ENCODE results near the gene MACROH2A1.
"Not testable (repeated sequence)": the region's sequence is repeated elsewhere in the genome, so short reads cannot be mapped to it uniquely, and the experiment has no call there.

Gene MACROH2A1

DNA sequence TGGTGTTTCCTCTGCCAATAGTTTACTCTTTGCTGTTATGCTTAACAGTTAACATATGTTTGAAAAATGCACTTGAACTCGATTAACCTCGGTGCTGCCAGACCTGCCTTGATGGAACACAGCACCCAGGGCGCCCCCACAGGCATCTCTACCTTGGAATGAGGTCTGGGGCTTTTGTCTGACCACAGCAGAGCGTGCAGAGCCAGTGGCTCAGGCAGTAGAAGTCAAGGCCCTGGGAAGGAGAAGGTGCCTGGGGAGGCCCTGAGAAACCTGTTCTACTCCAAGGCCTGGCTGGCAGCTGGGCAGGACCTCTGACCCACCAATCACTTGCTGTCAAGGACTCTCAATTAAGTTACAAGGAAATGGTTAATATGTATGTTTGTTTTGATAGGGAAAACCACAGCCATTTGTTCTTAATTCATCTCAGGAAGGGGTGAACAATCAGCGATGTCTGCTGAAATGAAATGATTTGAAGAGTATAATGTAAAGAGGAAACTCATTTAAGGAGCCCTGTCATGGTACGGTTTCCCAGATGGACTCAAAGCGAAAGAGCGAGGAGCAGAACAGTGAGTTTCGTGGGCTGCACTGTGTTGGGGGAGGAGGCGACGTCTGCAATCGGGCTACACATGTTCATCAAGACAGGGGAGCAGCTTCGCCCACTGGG lies 21.9 kb downstream of the MACROH2A1 start:
- DNase-seq (ENCODE audit: low spot score): no peak

DNA sequence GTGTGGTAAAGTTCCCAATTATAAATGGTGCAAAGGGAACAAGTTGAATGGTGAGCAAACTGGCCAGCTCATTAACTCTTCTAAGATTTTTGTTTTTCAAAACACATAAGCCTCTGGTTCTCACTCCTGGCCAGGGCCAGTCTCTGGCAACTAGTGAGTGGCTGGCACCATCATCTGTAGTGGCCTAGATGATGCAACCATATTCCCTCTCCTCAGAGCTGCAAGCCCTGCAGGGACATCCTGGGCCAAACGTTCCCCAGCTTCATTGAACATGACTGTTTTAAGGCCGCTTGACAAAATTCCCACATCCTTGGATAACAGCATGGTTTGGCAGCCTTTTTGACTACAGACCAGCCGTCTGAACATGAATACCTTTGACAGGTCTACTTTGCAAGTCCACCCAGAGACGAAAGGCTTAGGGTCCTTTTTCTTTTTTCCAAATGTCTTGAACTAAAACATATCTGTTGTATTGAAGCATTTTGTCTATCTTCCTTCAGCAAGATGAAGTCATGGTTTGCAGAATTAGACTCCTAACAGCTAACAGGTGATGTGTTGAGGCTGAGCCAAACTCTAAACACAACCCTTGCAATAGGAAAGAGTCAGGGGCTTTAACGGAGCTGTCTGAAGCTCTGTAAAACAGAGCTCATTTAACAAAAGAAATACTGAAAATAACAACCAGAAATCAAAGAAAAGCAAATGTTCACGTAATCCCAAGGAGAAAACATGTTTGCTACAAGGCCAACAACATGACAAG lies 23.8 kb downstream of the MACROH2A1 start:
- DNase-seq (ENCODE audit: low spot score): no peak

DNA sequence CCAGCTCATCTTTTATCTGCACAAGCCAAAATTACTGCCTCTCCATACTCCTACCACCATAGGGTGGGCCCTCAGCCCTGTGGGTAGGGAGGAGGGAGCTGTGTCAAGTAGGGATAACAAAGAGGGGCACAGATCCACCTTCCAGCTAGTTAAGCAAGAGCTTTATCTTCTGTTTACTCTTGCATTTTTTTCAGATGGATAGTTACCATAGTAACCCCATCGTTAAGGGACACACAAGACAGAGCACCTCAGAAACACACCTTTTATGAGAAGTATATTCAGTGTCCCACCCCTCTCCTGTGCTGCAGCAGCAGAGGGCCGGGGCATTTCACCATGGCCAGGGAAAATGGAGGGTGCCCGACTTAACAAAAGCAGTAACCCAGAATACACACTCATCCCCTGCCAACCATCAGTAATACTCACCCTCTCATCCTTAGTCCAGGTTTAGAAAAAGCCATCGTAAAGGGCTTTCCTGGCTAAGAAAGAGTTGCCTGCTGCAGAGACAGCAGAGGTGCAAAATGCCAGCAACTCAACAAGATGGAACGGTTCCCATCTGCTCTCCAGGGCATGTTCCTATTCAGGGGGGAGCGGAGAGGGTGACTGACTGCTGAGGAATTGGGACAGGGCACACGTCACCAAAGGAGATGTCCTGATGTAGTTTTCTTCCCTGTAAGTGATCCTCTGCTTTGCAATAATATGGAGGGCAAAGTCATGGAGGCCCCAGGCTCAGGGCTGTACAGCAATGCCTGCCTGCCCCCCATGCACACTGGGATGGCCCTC lies 25.1 kb downstream of the MACROH2A1 start:
- DNase-seq (ENCODE audit: low spot score): no peak

DNA sequence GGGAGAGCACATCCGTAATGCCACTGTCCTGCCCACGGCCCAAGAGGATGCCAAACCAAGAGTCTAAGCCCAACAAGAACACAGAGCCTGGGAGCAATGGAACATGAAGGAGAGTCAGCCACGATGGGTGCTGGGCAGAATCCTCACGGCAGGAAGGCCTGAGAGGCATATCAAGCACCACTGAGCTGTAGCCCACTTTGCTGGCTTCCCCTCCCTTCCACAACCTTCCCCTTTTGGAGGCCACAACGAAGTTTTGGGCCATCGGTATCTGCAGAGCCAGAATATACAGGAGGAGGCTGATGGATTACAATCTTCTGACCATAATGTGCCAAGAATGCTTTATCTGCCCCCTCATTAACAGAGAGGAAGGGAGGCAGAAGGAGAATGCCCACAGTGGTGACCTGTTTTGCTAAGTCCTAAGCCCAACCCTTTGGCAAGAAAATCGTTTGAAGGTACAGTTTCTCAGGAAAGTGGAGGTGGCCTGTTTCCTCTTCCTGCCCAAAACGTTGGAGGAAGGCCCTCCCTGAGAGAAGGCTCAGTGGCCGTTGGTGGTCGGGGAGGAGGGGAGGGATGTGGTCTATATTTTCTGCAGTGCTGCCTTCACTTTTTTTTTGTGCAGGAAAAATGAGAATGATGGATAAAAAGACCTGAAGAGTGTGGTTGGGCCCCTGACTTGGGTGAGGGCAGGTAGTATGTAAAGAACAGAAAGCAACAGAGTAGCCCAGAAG lies 26.2 kb downstream of the MACROH2A1 start:
- no peak for DNase-seq (ENCODE audit: low spot score)

GRCh38 chr5:135371622-135372232 lies 27.3 kb downstream of the MACROH2A1 start:
- DNase-seq (ENCODE audit: low spot score): no peak

- DNase-seq (ENCODE audit: low spot score): no peak
These were observed 29.1 kb downstream of the MACROH2A1 start for GRCh38 chr5:135369952-135370351.

DNA sequence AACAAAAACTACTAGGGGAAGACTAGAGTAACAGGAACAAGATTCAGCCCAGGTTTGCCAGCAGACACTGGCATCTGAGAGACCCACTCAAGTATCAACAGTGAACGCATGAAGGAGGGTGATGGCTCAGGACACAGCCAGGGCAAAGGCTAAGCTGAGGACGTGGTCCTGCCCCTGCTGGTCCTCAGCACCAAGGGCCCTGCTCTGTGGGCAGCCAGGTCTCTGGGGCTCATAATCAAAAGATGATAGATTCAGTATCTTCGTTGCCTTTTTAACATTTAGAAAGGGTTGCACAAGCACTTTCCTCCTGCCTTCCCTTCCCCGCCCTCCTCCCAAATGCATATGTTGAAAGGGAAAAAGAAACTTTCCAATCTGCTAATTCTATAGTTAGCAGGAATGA lies 31.5 kb downstream of the MACROH2A1 start:
- no peak for DNase-seq (ENCODE audit: low spot score)

- no peak for DNase-seq (ENCODE audit: low spot score)
These were observed 32.0 kb downstream of the MACROH2A1 start for GRCh38 chr5:135367076-135367475.

DNA sequence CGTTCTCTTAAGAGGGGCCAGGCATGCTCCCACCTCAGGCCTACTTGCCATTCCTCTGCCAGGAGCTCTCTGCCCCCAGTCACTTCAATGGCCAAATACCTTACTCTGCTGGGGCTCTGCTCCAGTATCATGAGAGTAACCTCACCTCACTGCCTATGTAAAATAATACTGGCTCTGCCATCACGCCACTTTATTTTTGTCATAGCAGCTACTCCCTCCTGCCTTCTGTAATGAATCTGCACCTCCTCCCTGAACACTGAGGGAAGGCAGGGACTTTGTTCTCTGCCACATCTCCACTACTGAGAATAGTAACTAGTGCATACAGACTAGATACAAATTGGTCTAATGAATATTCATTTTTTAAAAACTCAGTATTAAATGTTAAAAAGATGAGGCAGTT lies 33.8 kb downstream of the MACROH2A1 start:
- no peak for DNase-seq (ENCODE audit: low spot score)

DNA sequence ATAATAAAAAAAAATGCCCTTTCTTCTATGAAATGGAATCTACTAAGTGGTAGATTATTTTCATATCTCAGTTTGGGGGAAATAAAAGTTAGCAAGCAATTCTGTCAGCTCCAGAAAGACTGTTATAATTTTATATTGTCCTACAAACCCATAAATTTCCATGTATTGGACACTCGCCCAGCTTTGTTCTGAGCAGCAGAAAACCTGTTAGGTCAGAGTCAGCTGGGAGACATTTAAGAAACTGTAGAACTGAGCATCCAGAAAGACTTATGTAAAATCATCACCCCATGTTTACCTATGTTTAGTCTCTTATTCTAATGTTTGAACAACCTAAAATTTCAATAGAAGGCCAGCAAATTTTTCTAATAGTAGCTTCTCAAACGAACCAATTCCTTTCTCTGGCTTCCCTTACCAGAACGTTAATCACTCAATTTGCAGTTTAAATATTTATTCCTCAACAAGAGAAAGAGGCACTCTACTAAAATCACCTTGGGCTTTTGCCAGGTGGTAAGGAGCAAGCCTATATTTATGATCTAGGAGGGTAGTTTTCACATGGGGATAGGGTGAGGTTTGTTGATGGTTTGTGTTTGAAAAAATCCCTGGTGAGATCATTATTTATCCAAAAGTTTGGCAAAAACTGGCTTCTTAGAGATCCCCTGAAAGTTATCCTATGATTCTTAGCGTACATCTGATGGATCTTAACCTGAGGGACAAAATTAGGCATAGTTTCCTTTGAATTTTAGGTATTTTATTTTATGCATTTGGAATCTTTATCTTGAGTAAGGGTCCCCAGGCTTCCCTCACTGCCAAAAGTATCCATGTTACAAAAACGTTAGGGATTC lies 34.4 kb downstream of the MACROH2A1 start:
- no peak for DNase-seq (ENCODE audit: low spot score)

- DNase-seq (ENCODE audit: low spot score): not testable (repeated sequence)
These were observed 35.7 kb downstream of the MACROH2A1 start for GRCh38 chr5:135363342-135363741.

DNA sequence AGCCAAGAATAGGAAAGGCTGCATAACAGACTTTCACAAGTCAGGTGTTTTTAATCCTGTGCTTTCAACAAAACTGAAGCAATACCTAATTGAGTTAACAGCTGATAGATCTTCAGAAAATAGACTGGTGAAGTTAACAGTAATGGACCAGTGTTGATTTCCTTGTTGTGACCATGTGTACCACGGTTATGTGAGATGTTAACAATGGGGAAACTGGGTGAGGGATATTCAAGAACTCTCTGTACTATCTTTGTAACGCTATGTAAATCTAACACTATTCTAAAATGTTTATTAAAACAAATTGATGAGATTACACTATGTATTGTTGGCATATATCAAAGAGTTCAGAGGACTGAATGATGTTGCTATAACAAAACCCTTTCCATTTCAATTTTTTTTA lies 36.9 kb downstream of the MACROH2A1 start:
- no peak for DNase-seq (ENCODE audit: low spot score)

DNA sequence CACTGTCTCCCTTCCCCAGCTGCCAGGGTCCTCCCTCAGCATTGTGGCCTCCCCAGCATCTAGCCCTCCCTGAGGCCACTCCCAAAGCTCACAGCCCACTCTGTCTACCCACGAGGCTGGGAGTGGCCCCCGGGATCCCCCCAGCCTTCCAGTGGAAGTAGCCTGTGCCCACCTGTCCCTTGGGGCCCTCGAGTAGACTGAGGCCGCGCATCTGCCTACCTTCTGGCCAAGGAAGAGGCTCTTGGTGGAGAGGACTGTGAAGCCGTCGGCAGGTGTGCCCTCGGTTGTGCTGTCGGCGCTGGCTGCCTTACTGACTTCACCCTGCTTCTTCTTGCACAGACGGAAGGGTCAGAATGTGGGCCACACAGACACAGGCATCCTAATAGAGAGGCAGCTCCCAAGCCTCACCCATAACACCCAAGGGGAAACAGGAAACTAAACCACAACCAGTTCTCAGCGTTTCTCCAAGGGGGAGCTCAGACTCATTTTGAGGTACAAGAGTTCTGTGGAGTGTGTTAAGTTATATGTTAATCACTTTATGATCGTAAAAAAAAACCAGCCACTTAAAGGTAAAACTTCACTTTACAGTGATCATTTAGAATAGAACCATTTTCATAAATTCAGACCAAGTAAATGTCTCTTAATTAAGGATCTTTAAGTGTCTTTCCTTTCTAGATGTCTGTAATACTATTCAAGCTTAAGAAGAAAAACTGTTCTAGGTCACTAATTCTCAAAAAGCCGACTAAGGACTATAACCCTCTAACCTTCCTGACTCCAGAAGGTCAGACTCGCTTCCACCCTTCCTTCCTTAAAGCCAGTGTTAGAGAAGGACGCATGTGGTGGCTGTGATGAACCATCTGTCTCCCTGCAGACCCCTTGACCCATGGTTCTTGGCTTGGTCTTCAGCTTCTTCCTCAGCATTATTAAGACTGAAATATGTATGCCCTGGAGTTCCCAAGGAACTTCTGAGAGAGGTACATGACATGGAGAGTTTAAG lies 38.5 kb downstream of the MACROH2A1 start:
- DNase-seq (ENCODE audit: low spot score): no peak

DNA sequence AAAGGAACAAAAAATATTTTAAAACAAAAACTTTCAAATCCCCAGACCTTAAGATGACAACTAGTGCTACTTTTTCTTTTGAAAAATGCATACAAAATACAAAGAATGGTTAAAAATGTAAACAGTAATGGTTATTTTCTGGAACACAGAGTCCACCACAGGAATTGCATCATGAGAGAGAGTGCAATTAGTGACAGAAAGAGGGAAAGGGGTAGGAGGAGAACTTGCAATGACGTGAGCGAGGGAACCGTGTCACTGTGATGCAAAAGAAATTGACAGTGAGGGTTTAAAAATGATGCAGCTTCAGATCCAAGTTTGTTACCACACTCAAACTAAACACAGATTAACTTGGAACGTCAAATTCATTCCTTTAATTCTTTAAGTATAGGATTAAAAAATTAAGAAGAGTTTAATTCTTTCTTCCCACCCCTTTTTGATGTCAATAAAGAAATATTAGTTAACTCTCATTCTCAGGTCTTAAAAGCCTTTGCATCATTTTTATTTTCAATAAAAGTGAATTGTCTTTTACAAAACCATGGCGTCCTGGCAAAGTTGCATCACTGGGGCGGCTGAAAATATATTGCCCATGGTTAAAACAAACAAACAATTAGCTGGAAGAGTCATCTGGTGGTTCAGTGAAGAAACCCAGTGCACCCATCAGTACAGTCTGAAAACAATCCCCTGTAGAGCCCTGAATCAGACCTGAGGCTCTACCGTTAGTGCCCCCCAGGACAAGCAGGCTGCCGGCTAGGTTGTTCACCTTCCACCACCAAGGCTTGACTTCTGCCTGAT lies 39.5 kb downstream of the MACROH2A1 start:
- no peak for DNase-seq (ENCODE audit: low spot score)

- DNase-seq (ENCODE audit: low spot score): no peak
These were observed 41.3 kb downstream of the MACROH2A1 start for GRCh38 chr5:135357685-135358084.

- no peak for DNase-seq (ENCODE audit: low spot score)
These were observed 42.3 kb downstream of the MACROH2A1 start for GRCh38 chr5:135356522-135357318.

- no peak for DNase-seq (ENCODE audit: low spot score)
These were observed 43.9 kb downstream of the MACROH2A1 start for GRCh38 chr5:135355169-135355568.

Measured in pons (tissue), 1 donor.